ENCODE data around the gene HOXD12.

Gene HOXD12

GRCh38 chr2:176138526-176138922, 38.9 kb downstream of the HOXD12 start:
- Histone ChIP-seq H3K36me3 (ENCODE audit: control insufficient read depth, low read length) (no peaks in the 10 kb centered on the region), H3K79me2 (ENCODE audit: control insufficient read depth, low read length) (no peaks in the 10 kb centered on the region), H3K4me2 (ENCODE audit: low read length) (no peak overlapping the region), H3K9me3 (ENCODE audit: control insufficient read depth, insufficient read depth, low read length) (no peaks in the 10 kb centered on the region), H3K9me2 (replicated peaks; ENCODE audit: control insufficient read depth, low read length) (no peaks in the 10 kb centered on the region), H3K4me1 (ENCODE audit: control insufficient read depth, low read length) (peaks cover 3% of the 10 kb centered on the region; the same call in 1 of the 2 replicates), H3K27ac (ENCODE audit: low read depth, low read length) (no peak overlapping the region), H3K27me3 (ENCODE audit: control insufficient read depth, low read length) (peaks cover 8% of the 10 kb centered on the region; the same call in 1 of the 2 replicates), H3K4me3 (ENCODE audit: low read length) (no peak overlapping the region), H3F3A (ENCODE audit: control insufficient read depth, insufficient read depth) (no peaks in the 10 kb centered on the region), H4K20me1 (ENCODE audit: control insufficient read depth, insufficient read depth, low read depth, low read length) (no peaks in the 10 kb centered on the region)
- TF ChIP-seq EZH2phosphoT487 (IDR thresholded peaks at IDR 0.05; ENCODE audit: borderline replicate concordance, low read length) (no peak), CTCF (IDR thresholded peaks at IDR 0.05; ENCODE audit: low read depth, low read length, poor library complexity, severe bottlenecking) (no peak)

- no peaks in the 10 kb centered on the region for H3K79me2 ChIP-seq (ENCODE audit: control insufficient read depth, low read length)
- H3K27me3 ChIP-seq (ENCODE audit: control insufficient read depth, low read length): peaks cover 6% of the 10 kb centered on the region; the same call in 1 of the 2 replicates
Observed at GRCh38 chr2:176138923-176139660, 39.5 kb downstream of the HOXD12 start.

GRCh38 chr2:176139661-176140512, 40.3 kb downstream of the HOXD12 start:
- H3K79me2 ChIP-seq (ENCODE audit: control insufficient read depth, low read length): no peaks in the 10 kb centered on the region
- TF ChIP-seq CTCF (IDR thresholded peaks at IDR 0.05; ENCODE audit: low read depth, low read length, poor library complexity, severe bottlenecking): no peak
- no peak for TF ChIP-seq EZH2phosphoT487 (IDR thresholded peaks at IDR 0.05; ENCODE audit: borderline replicate concordance, low read length)
- H4K20me1 ChIP-seq (ENCODE audit: control insufficient read depth, insufficient read depth, low read depth, low read length): no peaks in the 10 kb centered on the region
- no peaks in the 10 kb centered on the region for H3F3A ChIP-seq (ENCODE audit: control insufficient read depth, insufficient read depth)
- H3K27ac ChIP-seq (ENCODE audit: low read depth, low read length): no peak overlapping the region
- H3K4me2 ChIP-seq (ENCODE audit: low read length): peak overlapping the region; percentile 62
- no peaks in the 10 kb centered on the region for H3K36me3 ChIP-seq (ENCODE audit: control insufficient read depth, low read length)
- H3K4me1 ChIP-seq (ENCODE audit: control insufficient read depth, low read length): peaks cover 3% of the 10 kb centered on the region; the same call in 1 of the 2 replicates
- no peaks in the 10 kb centered on the region for H3K9me2 ChIP-seq (replicated peaks; ENCODE audit: control insufficient read depth, low read length)
- H3K4me3 ChIP-seq (ENCODE audit: low read length): peak overlapping the region; percentile 61
- 0 out of 2 replicates have a peak, but pooled peaks cover 2% of the 10 kb centered on the region for H3K27me3 ChIP-seq (ENCODE audit: control insufficient read depth, low read length)
- H3K9me3 ChIP-seq (ENCODE audit: control insufficient read depth, insufficient read depth, low read length): no peaks in the 10 kb centered on the region

More at GRCh38 chr2:176138923-176139660, 39.5 kb downstream of the HOXD12 start:
- Histone ChIP-seq H3K4me2 (ENCODE audit: low read length) (no peak overlapping the region), H3F3A (ENCODE audit: control insufficient read depth, insufficient read depth) (no peaks in the 10 kb centered on the region), H3K36me3 (ENCODE audit: control insufficient read depth, low read length) (no peaks in the 10 kb centered on the region), H3K9me3 (ENCODE audit: control insufficient read depth, insufficient read depth, low read length) (no peaks in the 10 kb centered on the region), H3K4me3 (ENCODE audit: low read length) (no peak overlapping the region), H3K9me2 (replicated peaks; ENCODE audit: control insufficient read depth, low read length) (no peaks in the 10 kb centered on the region), H3K27ac (ENCODE audit: low read depth, low read length) (no peak overlapping the region), H3K4me1 (ENCODE audit: control insufficient read depth, low read length) (peaks cover 3% of the 10 kb centered on the region; the same call in 1 of the 2 replicates), H4K20me1 (ENCODE audit: control insufficient read depth, insufficient read depth, low read depth, low read length) (no peaks in the 10 kb centered on the region)
- TF ChIP-seq CTCF (IDR thresholded peaks at IDR 0.05; ENCODE audit: low read depth, low read length, poor library complexity, severe bottlenecking) (no peak), EZH2phosphoT487 (IDR thresholded peaks at IDR 0.05; ENCODE audit: borderline replicate concordance, low read length) (no peak)

All from DOHH2 (cell line).